K562 (cell line): ENCODE results near the gene GLI1. TPM values are rescaled to one million over a fixed set of nuclear protein-coding genes. Genes with fewer than 3 reads are reported as not detected.

Source experiments
- CBX8 ChIP-seq: fragments of 200-600 bp; sonication (generic); IDR thresholded peaks from 2 replicates; pipeline ENCODE4 v1.6.1; 2012; ENCODE audit warnings: borderline replicate concordance, mixed run types, low read depth, mild to moderate bottlenecking, moderate library complexity, mixed read lengths, low read length, control low read depth, inconsistent platforms; ENCODE audit not compliant: poor library complexity, severe bottlenecking; ENCODE audit errors: extremely low read depth
- FOXP4 ChIP-seq: sonication (generic); formaldehyde crosslinking; IDR thresholded peaks from 2 replicates; pipeline ENCODE4 v1.8.0; 2022; ENCODE audit warnings: mild to moderate bottlenecking, missing genetic modification reagents, borderline replicate concordance
- PCBP2 ChIP-seq: fragments of 200-400 bp; formaldehyde crosslinking; IDR thresholded peaks from 2 replicates; pipeline ENCODE4 v1.6.1; 2018; ENCODE audit warnings: low read length, low read depth, mild to moderate bottlenecking, moderate library complexity; ENCODE audit not compliant: poor library complexity, severe bottlenecking
- PKNOX1 ChIP-seq: fragments of 450-650 bp; IDR thresholded peaks from 2 replicates; pipeline ENCODE4 v1.6.1; 2016
- RBFOX2 ChIP-seq: fragments of 200-400 bp; formaldehyde crosslinking; IDR thresholded peaks from 2 replicates; pipeline ENCODE4 v1.6.1; 2017; ENCODE audit warnings: low read depth, mild to moderate bottlenecking, low read length, moderate library complexity
- XRCC3 ChIP-seq: fragments of 450-650 bp; IDR thresholded peaks from 2 replicates; pipeline ENCODE4 v1.6.1; 2017; ENCODE audit warnings: mild to moderate bottlenecking, moderate library complexity
- ZBTB40 ChIP-seq, 2 experiments: fragments of 450-650 bp in 1 of 2; sonication (generic) in 1 of 2; formaldehyde crosslinking in 1 of 2; IDR thresholded peaks; 2 replicates each; pipeline versions ENCODE4 v1.7.1 to v1.9.0; 2016 to 2022; ENCODE audit warnings: inconsistent platforms in 1 of 2, mild to moderate bottlenecking in 1 of 2, missing genetic modification reagents in 1 of 2
- ZNF518B ChIP-seq: fragments of 250-450 bp; sonication (Bioruptor Pico); IDR thresholded peaks from 2 replicates; pipeline ENCODE4 v1.5.0; 2021; ENCODE audit warnings: mild to moderate bottlenecking, moderate library complexity
- ZNF778 ChIP-seq: fragments of 450-650 bp; formaldehyde crosslinking; IDR thresholded peaks from 2 replicates; pipeline ENCODE4 v1.4.0; 2020; ENCODE audit warnings: mild to moderate bottlenecking, moderate library complexity
- polyA plus RNA-seq, 8 experiments: library from polyadenylated mRNA; depleted of rRNA in 4 of 8; stranded (reverse) in 5 of 8; unstranded in 3 of 8; fragments of >200 nt; fragmentation: Nextera tagmentation in 2 of 8; fragmentation: Illumina TruSeq in 1 of 8; extraction: Ambion mirVana in 2 of 8; extraction: Trizol in 1 of 8; gene quantifications; 2 replicates each; pipeline versions ENCODE4 v1.2.1 to v1.2.3, GENCODE V29; 2011 to 2014; ENCODE audit warnings: inconsistent platforms in 1 of 8, missing spikeins in 1 of 8
- total RNA-seq, 7 experiments: library from RNA; depleted of rRNA in 6 of 7; stranded (reverse); fragments of >200 nt in 6 of 7; fragmentation: Illumina TruSeq in 2 of 7; extraction: Trizol in 2 of 7; gene quantifications; 2 replicates each; pipeline versions ENCODE4 v1.2.1 to v1.2.3, GENCODE V29; 2011 to 2021; ENCODE audit warnings: low replicate concordance in 1 of 7

Gene GLI1
- total and polyA plus RNA-seq, 9 of the 15 experiments (the other 6 are each of a cell fraction or from before 2014, with no cell fraction given), result 0.24 to 3.7 (median 0.61) TPM

GRCh38 chr12:57459055-57459749 is 383 bp upstream of the GLI1 start (continued):
- TF ChIP-seq ZBTB40 (IDR thresholded peaks at IDR 0.05), result no peak; the same call in 1 of the 2 replicates
- no peak for TF ChIP-seq ZBTB40 (CRISPR knock-in tag; IDR thresholded peaks at IDR 0.05)
- no peak for TF ChIP-seq ZNF518B (CRISPR knock-in tag)
- TF ChIP-seq PCBP2, result no peak
- TF ChIP-seq CBX8, result no peak
- no peak for TF ChIP-seq XRCC3
- peak; percentile 69 for TF ChIP-seq RBFOX2
- peak; percentile 25 for TF ChIP-seq PKNOX1
- TF ChIP-seq ZNF778 (CRISPR knock-in tag), result no peak
- TF ChIP-seq FOXP4 (CRISPR knock-in tag), result no peak
